Measurements from ENCODE around the gene DNAI2. TPM values are rescaled to one million over a fixed set of nuclear protein-coding genes. Genes with fewer than 3 reads are reported as not detected.

The DNAI2 gene, protein sequence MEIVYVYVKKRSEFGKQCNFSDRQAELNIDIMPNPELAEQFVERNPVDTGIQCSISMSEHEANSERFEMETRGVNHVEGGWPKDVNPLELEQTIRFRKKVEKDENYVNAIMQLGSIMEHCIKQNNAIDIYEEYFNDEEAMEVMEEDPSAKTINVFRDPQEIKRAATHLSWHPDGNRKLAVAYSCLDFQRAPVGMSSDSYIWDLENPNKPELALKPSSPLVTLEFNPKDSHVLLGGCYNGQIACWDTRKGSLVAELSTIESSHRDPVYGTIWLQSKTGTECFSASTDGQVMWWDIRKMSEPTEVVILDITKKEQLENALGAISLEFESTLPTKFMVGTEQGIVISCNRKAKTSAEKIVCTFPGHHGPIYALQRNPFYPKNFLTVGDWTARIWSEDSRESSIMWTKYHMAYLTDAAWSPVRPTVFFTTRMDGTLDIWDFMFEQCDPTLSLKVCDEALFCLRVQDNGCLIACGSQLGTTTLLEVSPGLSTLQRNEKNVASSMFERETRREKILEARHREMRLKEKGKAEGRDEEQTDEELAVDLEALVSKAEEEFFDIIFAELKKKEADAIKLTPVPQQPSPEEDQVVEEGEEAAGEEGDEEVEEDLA
- total RNA-seq: not detected in 2 replicates

DNA sequence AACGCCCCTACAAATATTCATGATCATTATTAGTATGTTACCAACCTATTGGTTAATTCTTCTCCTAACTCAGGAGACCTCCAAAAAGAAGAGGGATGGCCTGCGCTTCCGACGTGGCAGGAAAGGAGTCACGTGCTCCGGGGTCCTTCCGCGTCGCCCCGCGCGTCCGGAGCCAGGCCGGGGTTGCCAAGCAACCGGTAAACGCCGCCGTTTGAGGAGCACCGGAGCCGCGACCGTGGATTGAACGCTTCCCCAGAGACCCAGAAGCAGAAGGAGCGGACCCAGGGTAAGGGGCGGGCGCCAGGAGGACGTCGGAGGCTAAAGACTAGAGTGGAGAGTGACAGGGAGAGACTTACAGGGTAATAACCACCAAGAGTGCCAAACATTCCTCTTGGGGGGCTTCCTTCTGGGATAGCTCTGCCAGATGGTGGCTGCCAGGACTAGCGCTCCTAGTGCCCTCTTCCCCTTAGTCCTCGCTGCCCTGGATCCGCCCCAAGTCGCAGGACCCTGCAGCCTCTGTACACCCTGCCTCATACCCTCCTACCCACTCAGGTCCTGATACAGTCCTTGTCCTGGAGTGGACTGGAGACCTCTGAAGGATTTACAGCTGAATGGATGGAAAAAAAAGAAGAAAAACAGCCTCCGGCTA, at the start of gene DNAI2:
DNAI2 (plus strand) TSS at position 175 of the 649 bp plus-strand sequence. CDS start 7,584 bp downstream, outside the sequence.
- DNase-seq (ENCODE audit: low read depth, low spot score): no peak

DNA sequence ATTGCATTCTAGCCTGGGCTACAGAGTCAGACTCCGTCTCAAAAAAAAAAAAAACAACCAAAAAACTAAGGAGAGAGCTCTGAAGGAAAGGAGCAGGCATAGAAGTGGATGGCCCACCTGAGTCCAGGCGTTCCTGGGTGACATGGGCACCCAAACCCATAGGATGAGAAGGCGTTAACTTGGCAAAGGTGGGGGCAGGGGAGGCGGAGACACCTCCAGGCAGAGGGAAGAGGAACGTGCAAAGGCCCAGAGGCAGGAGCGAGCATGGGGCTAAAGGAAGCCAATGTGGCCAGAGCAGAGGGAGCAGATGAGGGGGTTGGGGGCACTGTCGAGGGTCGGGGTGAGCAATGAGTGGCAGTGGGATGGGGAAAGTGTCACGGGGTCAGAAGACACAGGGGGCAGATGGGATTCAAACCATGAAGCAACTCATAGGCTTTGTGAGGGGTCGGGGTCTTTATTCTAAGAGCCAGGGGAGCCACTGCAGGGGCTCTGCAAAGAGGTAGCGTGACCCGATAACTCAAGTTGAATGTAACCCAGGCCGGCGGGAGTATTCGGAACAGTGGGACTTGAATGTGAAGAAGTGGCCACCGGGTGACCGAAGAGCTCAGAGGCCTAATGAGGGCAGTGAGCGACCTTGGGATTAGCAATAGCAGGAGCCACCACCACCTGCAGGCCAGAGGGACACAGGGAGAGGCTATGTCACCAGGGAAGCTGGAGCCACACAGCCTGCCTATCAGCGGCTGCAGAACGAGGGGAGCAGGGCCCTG, 48.9 kb upstream of the DNAI2 start:
- no peak for DNase-seq (ENCODE audit: low read depth, low spot score)

DNA sequence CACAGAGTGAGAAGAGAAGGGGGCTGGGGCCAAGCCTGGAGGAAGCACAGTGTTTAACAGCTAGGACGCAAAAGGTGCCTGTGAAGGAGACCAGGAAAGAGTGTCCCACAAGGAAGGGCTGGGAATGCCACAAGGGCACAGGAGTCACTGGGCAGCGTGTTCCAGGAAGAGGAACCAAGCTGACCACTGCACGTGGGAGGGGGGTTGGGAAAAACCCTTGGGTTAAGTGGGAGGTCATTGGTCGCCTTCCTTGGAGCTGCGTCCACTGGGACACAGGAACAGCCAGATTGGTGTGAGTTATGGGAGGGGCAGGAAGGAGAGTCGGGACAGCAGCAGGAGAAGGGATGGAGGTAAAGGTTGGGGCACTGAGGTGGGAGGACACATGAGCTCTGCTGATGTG, 47.8 kb upstream of the DNAI2 start:
- no peak for DNase-seq (ENCODE audit: low read depth, low spot score)

DNA sequence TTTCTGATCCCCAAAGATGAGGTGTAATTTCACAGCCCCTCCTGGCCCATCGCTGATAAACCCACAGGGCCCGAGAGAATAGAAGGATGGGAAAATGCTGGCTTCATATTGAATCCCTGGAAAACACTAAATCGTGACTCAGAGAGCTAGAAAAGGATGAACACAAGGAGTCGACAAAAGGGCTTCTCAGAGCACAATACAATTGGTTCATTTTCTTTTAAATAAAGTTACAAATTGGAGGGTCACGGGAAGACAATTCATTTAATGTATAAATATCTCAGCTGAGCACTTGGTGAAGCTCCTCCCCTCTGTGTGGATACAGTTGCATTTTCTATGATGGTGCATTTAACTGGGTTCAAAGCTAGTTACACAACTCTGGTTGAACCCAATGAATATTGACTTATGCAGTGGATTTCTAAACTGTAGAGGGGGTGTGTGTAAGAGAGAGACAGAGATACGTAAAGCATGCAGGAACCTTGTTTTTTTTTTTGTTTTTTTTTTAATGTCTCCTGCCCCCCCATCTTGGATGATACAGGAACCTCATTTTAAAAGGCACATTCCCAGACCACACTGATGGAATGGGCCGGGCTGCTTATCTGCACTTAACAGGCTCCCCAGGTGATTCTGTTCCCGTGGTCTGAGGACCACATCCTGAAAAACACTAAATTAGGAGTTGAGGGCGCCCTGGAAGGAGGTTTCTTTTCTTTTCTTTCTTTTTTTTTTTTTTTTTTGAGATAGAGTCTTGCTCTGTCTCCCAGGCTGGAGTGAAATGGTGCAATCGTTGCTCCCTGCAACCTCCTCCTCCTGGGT, 46.6 kb upstream of the DNAI2 start:
- no peak for DNase-seq (ENCODE audit: low read depth, low spot score)

DNA sequence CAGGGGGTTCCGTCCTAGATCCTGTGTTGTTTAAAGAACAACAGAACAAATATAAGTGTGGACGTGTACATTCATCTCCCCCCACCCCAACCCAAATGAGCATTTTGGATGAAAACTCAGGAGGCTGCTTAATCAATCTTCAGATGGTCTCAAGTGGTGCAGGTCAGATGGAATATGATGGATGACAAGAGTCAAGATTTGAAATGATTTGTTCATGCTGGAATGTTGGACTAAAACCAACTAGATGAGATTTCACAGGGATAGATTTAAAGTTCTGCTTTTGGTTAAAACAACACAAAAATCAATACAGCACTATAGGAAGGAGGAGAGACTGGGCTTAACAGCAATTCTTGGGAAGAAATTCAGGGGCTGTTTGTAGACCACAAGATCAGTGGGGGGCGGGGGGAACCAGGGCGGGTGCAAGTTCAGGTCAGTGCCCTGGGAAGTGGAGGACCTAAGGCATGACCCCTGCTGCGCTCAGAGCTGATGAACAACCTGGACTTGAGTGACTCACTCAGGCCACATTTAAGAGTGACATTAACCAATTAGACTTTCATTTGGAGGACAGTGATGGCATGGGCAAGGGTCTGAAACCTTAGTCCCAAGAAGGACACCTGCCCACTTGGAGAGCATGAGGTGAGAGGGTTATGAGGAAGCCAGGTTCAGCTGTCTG, 45.6 kb upstream of the DNAI2 start:
- DNase-seq (ENCODE audit: low read depth, low spot score): no peak

DNA sequence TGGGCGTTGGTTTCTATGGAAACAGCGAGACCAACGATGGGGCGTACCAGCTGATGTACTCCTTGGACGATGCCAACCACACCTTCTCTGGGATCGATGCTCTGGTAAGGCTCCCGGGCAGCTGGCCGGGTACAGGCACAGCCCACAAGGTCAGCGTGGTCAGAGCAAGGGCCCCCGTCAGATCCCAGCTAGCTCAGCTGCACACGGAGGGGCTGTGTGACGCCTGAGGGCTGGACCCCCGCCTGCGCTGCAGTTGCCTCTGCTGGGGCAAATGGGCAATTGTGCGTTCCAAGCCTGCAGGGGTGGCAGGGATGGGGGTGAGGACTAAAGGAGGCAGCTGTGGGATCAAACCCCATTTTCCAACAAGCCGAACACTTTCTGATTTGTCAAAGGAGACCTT, 43.1 kb upstream of the DNAI2 start:
- no peak for DNase-seq (ENCODE audit: low read depth, low spot score)

DNA sequence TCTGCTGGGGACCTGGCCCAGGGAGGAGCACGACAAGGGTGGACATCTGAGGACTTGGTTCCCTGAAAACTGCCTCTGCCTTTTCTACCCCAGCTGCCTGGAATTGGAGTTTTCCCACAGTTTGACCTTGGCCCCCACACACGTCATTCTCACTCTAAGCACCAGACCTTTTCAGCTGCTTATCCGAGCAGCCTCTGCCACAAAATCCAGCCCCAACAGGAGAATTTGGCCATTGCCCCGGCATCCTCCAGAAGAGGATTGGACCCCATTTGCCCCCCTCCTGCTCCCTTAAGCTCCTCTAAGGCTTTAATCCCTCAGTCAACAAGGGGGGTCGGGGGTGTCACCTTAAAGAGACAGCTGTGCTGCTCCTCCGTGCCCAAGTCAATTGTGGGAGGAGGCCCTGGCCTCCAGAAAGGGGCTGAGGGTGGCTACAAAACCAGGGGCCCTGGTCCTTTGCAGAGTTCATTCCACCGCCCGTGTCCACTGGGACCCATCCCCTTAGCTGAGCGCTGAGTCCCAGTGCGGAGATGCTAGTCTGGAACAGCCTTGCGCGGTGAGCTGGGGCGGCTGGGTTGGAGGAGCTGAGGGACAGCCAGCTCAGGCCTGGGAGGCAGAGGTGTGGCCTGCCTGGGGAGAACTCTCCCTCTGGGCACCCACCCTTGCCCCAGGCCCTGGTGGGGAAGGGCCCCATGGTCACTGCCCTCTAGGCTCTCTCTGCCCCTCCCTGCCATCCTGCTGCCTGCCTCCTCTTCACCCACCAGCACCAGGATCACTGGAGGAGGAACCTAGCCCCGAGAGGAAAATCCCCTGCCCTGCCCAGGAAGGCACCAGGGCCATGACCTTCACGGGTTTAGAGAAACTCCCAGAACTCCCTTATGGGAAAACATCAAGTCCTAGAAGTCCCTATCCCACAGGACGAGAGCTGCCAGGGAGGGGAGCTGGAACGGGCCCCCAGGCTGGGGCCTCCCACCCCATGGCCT, 41.8 kb upstream of the DNAI2 start:
- no peak for DNase-seq (ENCODE audit: low read depth, low spot score)

DNA sequence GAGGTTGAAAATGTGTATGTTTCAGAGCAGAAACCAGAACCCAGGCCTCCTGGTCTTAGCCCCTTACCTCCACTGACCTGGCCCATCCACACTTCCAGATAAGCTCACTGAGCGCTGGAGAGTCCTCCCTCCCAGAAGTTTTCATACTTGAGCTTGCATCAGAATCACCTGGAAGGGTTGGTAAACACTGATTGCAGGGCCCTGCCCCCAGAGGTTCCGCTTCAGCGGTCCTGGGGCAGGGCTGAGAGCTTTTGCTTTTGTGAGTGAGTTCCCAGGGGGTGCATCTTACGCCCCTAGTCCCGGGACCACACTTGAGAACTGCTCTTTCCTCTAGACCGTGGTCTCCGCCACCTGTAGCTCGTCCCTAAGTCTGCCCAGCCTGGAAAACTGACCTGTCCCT, 40.1 kb upstream of the DNAI2 start:
- no peak for DNase-seq (ENCODE audit: low read depth, low spot score)

DNA sequence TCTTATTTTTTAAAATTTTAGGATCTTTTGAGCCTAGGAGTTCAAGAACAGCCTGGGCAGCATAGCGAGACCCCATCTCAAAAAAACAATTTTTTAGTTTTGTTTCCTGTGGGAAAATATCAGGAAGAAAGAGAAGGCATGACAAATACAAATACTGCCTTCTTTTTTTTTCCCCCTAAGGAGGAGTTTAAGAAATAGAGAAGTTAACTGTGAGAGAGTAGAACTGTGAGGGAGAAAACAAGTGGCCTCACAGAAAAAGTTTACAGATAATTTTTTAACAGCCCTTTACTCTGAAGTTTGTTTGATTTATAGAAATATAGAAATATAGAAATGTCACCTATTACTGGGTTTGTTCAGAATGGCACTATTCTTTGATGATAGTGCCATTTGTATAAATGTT, 39.5 kb upstream of the DNAI2 start:
- no peak for DNase-seq (ENCODE audit: low read depth, low spot score)

DNA sequence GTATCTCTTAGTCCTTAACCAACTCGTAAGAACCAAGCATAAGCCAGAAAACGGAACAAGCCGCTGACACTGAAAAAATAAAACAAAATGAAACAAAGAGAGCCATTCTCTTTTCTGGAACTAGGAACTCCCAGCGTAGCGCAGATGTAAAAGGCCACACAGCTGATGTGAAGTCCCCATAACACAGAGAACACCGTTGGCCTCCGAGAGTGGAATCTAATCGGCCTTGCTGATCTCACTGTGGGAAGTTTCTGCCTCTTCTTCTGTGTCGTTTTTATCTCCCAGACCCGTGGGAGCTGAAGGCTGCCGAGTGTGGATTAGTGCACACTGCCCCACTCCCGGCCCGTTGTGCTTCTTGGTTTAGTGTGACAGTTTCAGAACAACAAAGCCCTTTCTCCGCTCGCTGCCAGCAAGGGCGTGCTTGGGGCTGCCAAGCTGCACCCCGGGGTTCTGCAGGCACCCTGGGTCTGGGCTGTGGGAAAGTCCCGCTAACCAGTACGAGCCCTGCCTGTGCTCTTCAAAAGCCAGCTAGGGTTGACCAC, 38.9 kb upstream of the DNAI2 start:
- DNase-seq (ENCODE audit: low read depth, low spot score): no peak

DNA sequence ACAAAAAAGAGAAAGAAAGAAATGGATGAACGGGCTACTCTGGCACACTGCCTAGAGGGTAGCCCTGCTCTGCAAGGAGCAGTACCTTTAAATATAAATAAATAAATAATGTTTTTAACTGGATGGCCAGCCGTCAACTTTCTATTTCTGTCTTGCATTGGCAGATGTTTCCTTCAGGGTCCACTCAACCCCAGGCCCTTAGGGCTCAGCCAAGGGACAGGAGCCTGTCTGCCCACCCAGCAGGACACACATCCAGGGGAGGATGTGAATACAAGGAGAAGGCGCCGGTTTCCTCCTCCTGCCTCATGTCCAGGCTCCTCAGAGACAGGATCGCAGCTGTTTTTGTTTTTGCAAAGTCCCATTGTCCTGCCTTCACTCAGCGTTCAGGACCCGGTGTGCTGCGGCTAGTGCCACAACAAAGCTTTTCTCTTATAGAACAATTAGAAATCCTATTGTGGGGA, 38.1 kb upstream of the DNAI2 start:
- no peak for DNase-seq (ENCODE audit: low read depth, low spot score)

DNA sequence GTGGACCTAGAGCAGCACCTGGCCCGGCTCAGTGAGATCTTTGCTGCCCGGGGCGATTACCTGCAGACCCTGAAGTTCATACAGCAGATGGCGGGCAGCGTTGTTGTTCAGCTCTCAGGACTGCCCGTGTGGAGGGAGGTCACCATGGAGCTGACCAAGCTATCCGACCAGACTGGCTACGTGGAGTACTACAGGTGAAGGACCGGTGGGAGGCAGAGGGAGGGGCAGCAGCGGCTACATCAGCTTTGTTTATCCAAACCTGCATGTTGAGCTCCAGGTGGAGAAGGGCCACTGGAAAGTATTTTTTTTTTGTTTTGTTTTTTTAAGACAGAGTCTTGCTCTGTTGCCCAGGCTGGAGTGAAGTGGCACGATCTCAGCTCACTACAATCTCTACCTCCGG, 36.7 kb upstream of the DNAI2 start:
- DNase-seq (ENCODE audit: low read depth, low spot score): no peak

DNA sequence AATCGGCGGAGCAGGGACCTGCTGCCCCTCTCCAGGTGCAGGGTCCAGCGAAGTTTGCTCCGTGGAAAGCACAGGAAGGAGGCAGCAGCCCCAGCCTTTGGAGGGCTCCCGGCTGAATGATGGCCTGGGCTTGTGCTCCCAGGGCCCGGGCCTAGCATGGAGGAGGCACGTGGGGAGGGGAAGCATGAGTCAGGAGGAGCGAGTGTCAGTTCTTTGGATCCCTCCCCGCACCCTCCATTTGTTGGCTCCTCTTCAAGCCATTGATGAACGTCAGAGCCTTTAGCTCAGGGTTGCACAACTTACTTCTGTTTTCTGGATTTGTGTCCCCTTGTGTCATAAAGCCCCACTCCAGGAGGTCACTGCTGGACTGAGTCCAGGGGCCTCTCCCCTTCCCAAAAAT, 34.9 kb upstream of the DNAI2 start:
- DNase-seq (ENCODE audit: low read depth, low spot score): no peak

DNA sequence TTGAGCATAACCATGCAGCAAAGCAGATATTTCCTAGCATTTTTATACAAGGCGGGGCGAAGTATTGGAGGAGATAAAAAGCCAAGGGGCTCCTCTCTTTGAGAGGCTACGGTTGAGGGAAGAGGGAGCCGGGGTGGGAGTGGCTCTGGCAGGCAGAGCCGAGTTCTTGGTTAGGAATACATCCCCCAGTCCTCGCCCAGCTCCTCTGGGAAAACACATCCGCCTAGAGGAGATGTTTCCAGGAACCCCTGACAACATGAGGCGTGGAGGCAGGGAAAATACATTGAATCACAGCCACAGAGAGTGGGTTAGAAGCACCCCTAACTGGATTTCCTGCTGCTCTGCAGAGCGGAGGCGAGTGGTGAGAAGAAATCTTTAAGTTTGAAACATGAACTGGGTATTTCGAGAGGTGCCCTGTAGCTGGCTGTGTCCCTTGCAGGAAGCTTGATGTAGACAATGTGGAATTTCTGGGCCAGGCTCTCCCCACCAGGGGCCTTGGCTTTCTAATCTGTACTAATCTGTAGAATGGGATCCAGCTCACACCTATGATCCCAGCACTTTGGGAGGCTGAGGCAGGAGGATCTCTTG, 33.3 kb upstream of the DNAI2 start:
- no peak for DNase-seq (ENCODE audit: low read depth, low spot score)

DNA sequence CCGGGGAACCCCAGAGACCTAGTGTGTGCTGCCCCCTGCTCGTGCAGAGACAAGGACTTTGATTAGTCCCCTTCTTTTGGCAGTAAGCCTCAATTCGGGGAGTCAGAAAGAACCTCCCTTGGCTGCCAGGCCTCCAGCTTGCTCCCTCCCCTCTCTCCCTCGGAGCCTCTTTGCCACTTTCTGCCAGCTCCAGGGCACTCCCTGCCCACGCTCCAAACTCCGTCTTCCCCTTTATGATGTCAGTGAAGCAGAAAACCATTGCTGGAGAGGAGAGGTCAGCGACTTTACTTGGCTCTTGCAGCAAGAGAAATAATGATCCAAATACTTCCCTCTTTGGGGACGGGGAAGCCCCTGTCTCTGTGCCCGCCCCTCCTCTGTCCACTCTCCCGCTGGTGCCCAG, 32.6 kb upstream of the DNAI2 start:
- no peak for DNase-seq (ENCODE audit: low read depth, low spot score)

DNA sequence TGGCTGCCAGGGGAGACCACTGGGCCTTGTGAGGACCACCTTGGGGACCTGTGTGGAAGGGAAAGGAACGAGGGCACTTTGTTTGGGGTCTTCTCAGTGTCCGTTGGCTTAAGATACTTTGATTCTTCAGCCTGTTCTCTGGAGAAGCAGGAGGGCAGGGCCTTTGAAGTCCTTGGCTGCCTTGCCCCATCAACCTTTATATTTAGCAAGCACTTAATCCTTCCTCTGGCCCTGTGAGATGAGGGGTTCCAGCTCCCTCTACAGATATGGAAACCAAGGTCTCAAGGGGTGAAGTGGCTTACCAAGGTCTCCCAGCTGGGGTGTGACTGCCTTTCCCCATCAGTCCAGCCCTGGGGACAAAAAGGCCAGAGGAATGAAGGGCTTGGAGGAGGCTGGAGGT, 32.2 kb upstream of the DNAI2 start:
- no peak for DNase-seq (ENCODE audit: low read depth, low spot score)

DNA sequence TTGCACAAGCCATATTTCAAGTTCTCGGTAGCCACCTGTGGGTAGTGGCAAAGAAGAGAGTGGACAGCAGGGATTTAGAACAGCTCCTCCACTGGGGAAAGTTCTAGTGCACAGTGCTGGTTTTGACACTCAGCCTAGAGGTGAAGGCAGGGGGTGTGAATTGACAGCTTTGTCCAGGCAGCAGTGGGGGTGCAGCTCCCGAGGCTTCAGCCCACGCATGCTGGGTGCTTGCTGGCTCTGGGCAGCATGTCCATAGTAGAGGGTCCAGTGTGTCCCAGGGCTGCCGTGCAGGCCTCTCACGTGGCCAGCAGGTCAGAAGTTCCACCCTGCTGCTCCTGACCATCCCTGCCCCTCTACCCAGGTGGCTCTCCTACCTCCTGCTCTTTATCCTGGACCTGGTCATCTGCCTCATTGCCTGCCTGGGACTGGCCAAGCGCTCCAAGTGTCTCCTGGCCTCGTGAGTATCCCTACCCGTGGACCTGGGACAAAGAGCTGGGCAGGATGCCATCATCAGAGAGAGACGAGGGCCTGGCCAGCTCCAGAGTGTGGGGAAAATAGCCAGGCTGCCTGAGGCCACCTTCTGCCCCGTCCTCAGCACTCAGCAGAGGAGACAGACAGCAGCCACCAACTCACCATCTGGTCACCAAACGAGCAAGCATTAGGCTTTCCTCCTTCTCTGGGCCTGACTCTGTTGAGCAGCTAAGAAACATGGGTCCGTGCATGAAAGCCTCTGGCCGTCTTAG, 30.9 kb upstream of the DNAI2 start:
- DNase-seq (ENCODE audit: low read depth, low spot score): no peak

DNA sequence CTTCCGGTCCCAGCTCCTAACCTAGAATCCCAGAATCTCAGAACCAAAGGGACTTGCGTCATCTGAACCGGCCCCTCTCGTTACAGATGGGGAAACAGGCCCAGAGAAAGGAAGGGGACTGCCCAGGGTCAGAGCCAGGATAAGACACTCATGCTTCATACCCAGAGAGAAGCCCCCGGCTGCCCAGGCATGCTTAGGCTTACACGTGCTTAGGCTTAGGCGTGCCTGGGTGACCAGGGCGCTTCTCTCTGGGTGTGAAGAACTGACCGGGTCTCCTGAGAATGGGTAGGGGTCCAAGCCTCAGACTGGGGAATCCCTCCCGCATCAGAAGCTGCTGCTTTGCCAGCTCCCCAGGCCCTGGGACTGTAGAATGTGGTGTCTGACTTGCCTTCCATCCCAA, 29.9 kb upstream of the DNAI2 start:
- DNase-seq (ENCODE audit: low read depth, low spot score): no peak

Data from pulmonary artery endothelial cell (primary cell).